PC-9 (cell line): ENCODE measurements around the gene SVEP1. TPM values are rescaled to one million over a fixed set of nuclear protein-coding genes. Genes with fewer than 3 reads are reported as not detected.
"Not testable (repeated sequence)": the region's sequence is repeated elsewhere in the genome, so short reads cannot be mapped to it uniquely, and the experiment has no call there.

Source experiments
- BruUV-seq: library from RNA; stranded (reverse); fragments of 400-500 nt; replicated peaks from 2 replicates; lab custom pipeline; 2021; lab: Mats Ljungman, UMichigan
- CTCF ChIA-PET: fragments of 300-600 bp; sonication (Branson Sonifier 250); formaldehyde crosslinking; loops from one replicate; lab custom pipeline; 2022; ENCODE audit warnings: antibody characterized with exemption; lab: Charles Lee
- POLR2A ChIA-PET: fragments of 300-600 bp; sonication (Branson Sonifier 250); formaldehyde crosslinking; loops from one replicate; lab custom pipeline; 2022; ENCODE audit warnings: antibody characterized with exemption; ENCODE audit not compliant: unreplicated experiment; lab: Charles Lee
- DNase-seq, 2 experiments: peaks; one replicate each; pipeline versions ENCODE4 v3.0.0 to v3.0.0-alpha.2; 2015 to 2022; ENCODE audit warnings: mixed read lengths in 1 of 2
- H2AFZ ChIP-seq: fragments of 200-600 bp; sonication (generic); 2 replicates; pipeline ENCODE4 v1.8.1; 2017; ENCODE audit warnings: antibody characterized with exemption
- H3F3A ChIP-seq: fragments of 200-600 bp; sonication (generic); 2 replicates; pipeline ENCODE4 v1.8.1; 2017; ENCODE audit warnings: antibody characterized with exemption, mild to moderate bottlenecking, low read depth; ENCODE audit not compliant: insufficient read depth
- H3K27ac ChIP-seq: fragments of 200-600 bp; sonication (generic); 2 replicates; pipeline ENCODE4 v1.6.1; 2016; ENCODE audit warnings: mixed run types
- H3K27me3 ChIP-seq: fragments of 200-600 bp; sonication (generic); 2 replicates; pipeline ENCODE4 v1.6.1; 2016; ENCODE audit warnings: low read depth, mixed run types; ENCODE audit not compliant: insufficient read depth
- H3K36me3 ChIP-seq: fragments of 200-600 bp; sonication (generic); 2 replicates; pipeline ENCODE4 v1.6.1; 2016; ENCODE audit warnings: low read depth, mixed run types
- H3K4me1 ChIP-seq: fragments of 200-600 bp; sonication (generic); replicated peaks from 2 replicates; pipeline ENCODE4 v1.6.1; 2016; ENCODE audit warnings: mixed run types; ENCODE audit not compliant: insufficient read depth
- H3K4me2 ChIP-seq: fragments of 200-600 bp; sonication (generic); 2 replicates; pipeline ENCODE4 v1.6.1; 2017; ENCODE audit warnings: mixed run types
- H3K4me3 ChIP-seq: fragments of 200-600 bp; sonication (generic); 2 replicates; pipeline ENCODE4 v1.6.1; 2016; ENCODE audit warnings: mixed run types
- H3K79me2 ChIP-seq: fragments of 200-600 bp; sonication (generic); 2 replicates; pipeline ENCODE4 v1.6.1; 2017; ENCODE audit warnings: low read depth, mixed run types
- H3K9me2 ChIP-seq: fragments of 200-600 bp; sonication (generic); 2 replicates; pipeline ENCODE4 v1.8.1; 2017; ENCODE audit warnings: mild to moderate bottlenecking; ENCODE audit not compliant: insufficient read depth
- H3K9me3 ChIP-seq: fragments of 200-600 bp; sonication (generic); 2 replicates; pipeline ENCODE4 v1.8.1; 2016; ENCODE audit warnings: low read depth; ENCODE audit not compliant: insufficient read depth
- H4K20me1 ChIP-seq: fragments of 200-600 bp; sonication (generic); 2 replicates; pipeline ENCODE4 v1.8.1; 2017; ENCODE audit not compliant: insufficient read depth
- EZH2 ChIP-seq: fragments of 200-600 bp; sonication (generic); IDR thresholded peaks from 2 replicates; pipeline ENCODE4 v1.8.0; 2017; ENCODE audit warnings: antibody characterized with exemption, low read depth
- intact Hi-C: fragments of 100-400 bp; cut with micrococcal nuclease; formaldehyde crosslinking; loops from one replicate; pipeline ENCODE4 v1.10.0; 2022; ENCODE audit not compliant: unreplicated experiment
- total RNA-seq: library from RNA; stranded (reverse); gene quantifications from 2 replicates; pipeline ENCODE4 v1.2.3, GENCODE V29; 2021
- TF ChIP-seq, protein P1 (sequence below): fragments of 200-600 bp; sonication (generic); conservative IDR thresholded peaks from 2 replicates; pipeline ENCODE4 v1.6.1; 2017; ENCODE audit warnings: mixed run types, antibody characterized with exemption, mild to moderate bottlenecking, moderate library complexity

The SVEP1 gene
- total RNA-seq, 1 experiment from 2014 or later = 3.3 TPM

DNA sequence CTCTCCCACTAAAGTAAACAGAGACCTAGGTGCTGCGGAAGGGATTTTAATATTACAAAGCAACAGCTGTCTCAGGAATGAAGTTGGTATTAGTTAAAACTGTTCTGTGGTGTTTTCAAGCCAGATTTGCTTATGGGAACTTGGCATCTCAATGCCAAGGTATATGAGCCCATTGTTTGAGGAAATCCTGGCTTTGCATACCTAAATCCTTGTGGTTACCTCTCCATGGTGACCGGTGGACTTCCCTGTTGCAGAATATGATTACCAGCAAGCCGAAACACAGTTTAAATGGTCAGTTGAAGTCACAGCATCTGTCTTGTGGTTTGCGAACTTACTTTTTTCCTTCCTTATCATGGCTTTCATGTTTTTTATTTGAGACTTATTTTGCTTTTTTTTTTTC, 179.6 kb downstream of the SVEP1 start:
- Histone ChIP-seq H3K4me1 (no peaks in the 10 kb centered on the region), H3K27ac (no peak overlapping the region), H3K9me2 (no peaks in the 10 kb centered on the region), H3K4me3 (no peak overlapping the region), H3F3A (peaks cover 4% of the 10 kb centered on the region; the same call in 1 of the 2 replicates), H3K79me2 (no peaks in the 10 kb centered on the region), H3K4me2 (no peak overlapping the region), H3K36me3 (0 out of 2 replicates have a peak, but pooled peaks cover 3% of the 10 kb centered on the region), H3K9me3 (no peaks in the 10 kb centered on the region), H2AFZ (no peak overlapping the region), H3K27me3 (no peaks in the 10 kb centered on the region), H4K20me1 (no peaks in the 10 kb centered on the region)
- intact Hi-C loops = no loop called here
- ChIA-PET POLR2A (interaction anchor here (0.7 kb wide), 1 partner anchor 144 kb away, joined by 4 read pairs; the partner anchor contains the start of gene TXN), CTCF (no interaction called here)
- TF ChIP-seq, protein P1, sequence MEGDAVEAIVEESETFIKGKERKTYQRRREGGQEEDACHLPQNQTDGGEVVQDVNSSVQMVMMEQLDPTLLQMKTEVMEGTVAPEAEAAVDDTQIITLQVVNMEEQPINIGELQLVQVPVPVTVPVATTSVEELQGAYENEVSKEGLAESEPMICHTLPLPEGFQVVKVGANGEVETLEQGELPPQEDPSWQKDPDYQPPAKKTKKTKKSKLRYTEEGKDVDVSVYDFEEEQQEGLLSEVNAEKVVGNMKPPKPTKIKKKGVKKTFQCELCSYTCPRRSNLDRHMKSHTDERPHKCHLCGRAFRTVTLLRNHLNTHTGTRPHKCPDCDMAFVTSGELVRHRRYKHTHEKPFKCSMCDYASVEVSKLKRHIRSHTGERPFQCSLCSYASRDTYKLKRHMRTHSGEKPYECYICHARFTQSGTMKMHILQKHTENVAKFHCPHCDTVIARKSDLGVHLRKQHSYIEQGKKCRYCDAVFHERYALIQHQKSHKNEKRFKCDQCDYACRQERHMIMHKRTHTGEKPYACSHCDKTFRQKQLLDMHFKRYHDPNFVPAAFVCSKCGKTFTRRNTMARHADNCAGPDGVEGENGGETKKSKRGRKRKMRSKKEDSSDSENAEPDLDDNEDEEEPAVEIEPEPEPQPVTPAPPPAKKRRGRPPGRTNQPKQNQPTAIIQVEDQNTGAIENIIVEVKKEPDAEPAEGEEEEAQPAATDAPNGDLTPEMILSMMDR = no peak
- TF ChIP-seq EZH2 = no peak
- no TSS peak for BruUV-seq
- peak; percentile 39 to 53 for DNase-seq

DNA sequence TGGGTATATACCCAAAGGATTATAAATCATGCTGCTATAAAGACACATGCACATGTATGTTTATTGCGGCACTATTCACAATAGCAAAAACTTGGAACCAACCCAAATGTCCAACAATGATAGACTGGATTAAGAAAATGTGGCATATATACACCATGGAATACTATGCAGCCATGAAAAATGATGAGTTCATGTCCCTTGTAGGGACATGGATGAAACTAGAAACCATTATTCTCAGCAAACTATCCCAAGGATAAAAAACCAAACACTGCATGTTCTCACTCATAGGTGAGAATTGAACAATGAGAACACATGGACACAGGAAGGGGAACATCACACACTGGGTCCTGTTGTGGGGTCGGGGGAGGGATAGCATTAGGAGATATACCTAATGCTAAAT, 180.5 kb downstream of the SVEP1 start:
- intact Hi-C loops, H3K27ac ChIP-seq, H4K20me1 ChIP-seq, CTCF ChIA-PET, H3K4me1 ChIP-seq, H3K27me3 ChIP-seq, H3K9me3 ChIP-seq, H2AFZ ChIP-seq, H3K36me3 ChIP-seq, H3K79me2 ChIP-seq, H3K4me3 ChIP-seq, BruUV-seq, H3F3A ChIP-seq, POLR2A ChIA-PET, H3K9me2 ChIP-seq, H3K4me2 ChIP-seq, DNase-seq: not testable (repeated sequence)

DNA sequence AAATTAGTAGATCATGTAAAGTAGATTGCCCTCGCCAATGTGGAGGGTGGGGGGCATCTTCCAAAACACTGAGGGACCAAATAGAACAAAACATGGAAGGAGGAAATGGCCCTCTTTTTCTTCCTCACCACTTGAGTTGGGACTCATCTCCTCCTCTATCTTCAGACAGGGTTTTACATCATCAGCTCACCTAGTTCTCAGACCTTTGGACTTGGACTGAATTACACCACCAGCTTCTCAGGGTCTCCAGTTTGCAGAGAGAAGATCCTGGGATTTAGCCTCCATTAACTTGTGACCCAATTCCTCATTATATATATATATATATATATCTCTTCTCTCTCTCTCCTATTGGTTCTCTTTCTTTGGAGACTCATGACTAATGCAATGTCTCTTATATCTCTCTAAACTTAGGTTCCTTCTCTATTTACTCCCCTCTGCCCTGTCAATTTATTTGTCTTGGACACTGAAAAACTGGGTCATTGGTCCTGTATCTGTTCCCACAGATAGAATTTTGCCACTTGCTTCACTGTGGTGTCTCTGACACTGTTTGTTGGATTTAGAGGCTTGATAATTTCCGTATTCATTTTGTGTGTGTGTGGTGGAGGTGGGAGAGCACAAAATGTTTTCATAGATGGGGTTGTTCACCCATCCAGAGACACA, 187.6 kb downstream of the SVEP1 start:
- intact Hi-C loops = no loop called here
- CTCF ChIA-PET = no interaction called here
- no peaks in the 10 kb centered on the region for H3F3A ChIP-seq
- H3K4me3 ChIP-seq = no peak overlapping the region
- H3K79me2 ChIP-seq = no peaks in the 10 kb centered on the region
- no peaks in the 10 kb centered on the region for H3K9me3 ChIP-seq
- no peak overlapping the region for H2AFZ ChIP-seq
- no peak overlapping the region for H3K4me2 ChIP-seq
- no peak overlapping the region for H3K27ac ChIP-seq
- H3K27me3 ChIP-seq = no peaks in the 10 kb centered on the region
- no peaks in the 10 kb centered on the region for H3K9me2 ChIP-seq
- BruUV-seq = no TSS peak
- H3K36me3 ChIP-seq = 0 out of 2 replicates have a peak, but pooled peaks cover 5% of the 10 kb centered on the region
- H3K4me1 ChIP-seq = no peaks in the 10 kb centered on the region
- H4K20me1 ChIP-seq = no peaks in the 10 kb centered on the region
- POLR2A ChIA-PET = no interaction called here
- no peak for DNase-seq
- TF ChIP-seq, protein P1 = no peak
- no peak for TF ChIP-seq EZH2
